Activated T-helper 1 cell treated with anti-CD3 and anti-CD28 coated beads, Interleukin-12 subunit alpha, Interleukin-12 subunit beta, Interleukin-2, Interleukin-4 antibody, amounts not matched to agents 30 ng/mL and 10 ng/mL and 1 ng/mL, durations not matched to agents 14 hours and 24 hours and 36 hours (primary cell): Measurements from ENCODE around the gene RERE. TPM values are rescaled to one million over a fixed set of nuclear protein-coding genes. Genes with fewer than 3 reads are reported as not detected.

Experiments used
- DNase-seq: peaks from one replicate; pipeline ENCODE4 v3.0.0; 2021; ENCODE audit warnings: low spot score
- H3K27ac Mint-ChIP-seq: one replicate; pipeline ENCODE4 v1.8.0; 2021; ENCODE audit warnings: mild to moderate bottlenecking, mixed read lengths
- H3K27me3 Mint-ChIP-seq: one replicate; pipeline ENCODE4 v1.8.0; 2022; ENCODE audit warnings: mild to moderate bottlenecking, moderate library complexity, mixed read lengths; ENCODE audit not compliant: insufficient read depth
- H3K36me3 Mint-ChIP-seq: one replicate; pipeline ENCODE4 v1.8.0; 2021; ENCODE audit warnings: low read depth, mixed read lengths
- H3K4me1 Mint-ChIP-seq: one replicate; pipeline ENCODE4 v1.8.0; 2021; ENCODE audit warnings: low read depth, mixed read lengths
- H3K4me3 Mint-ChIP-seq: one replicate; pipeline ENCODE4 v1.8.0; 2021; ENCODE audit warnings: mild to moderate bottlenecking, moderate library complexity, mixed read lengths
- H3K9me3 Mint-ChIP-seq: one replicate; pipeline ENCODE4 v1.8.0; 2021; ENCODE audit warnings: mixed read lengths
- intact Hi-C: fragments of 100-400 bp; cut with micrococcal nuclease; formaldehyde crosslinking; loops from one replicate; pipeline ENCODE4 v1.15.1; 2024
- total RNA-seq: library from RNA; stranded (reverse); gene quantifications from 2 replicates; pipeline ENCODE4 v1.2.3, GENCODE V29; 2022

Gene RERE
- total RNA-seq, 1 donor from 2014 or later: 82.0 TPM

- no peak for DNase-seq
- intact Hi-C loops: no loop called here
- Mint-ChIP-seq H3K4me1 (no peaks in the 10 kb centered on the region), H3K27ac (no peak overlapping the region), H3K4me3 (no peak overlapping the region), H3K36me3 (no peaks in the 10 kb centered on the region), H3K9me3 (no peaks in the 10 kb centered on the region), H3K27me3 (no peaks in the 10 kb centered on the region)
Observed at GRCh38 chr1:8343044-8343443, 474.4 kb downstream of the RERE start.

GRCh38 chr1:8342325-8342724 is 475.1 kb downstream of the RERE start:
- intact Hi-C loops: no loop called here
- Mint-ChIP-seq H3K36me3 (no peaks in the 10 kb centered on the region), H3K4me3 (no peak overlapping the region), H3K9me3 (no peaks in the 10 kb centered on the region), H3K4me1 (no peaks in the 10 kb centered on the region), H3K27me3 (no peaks in the 10 kb centered on the region), H3K27ac (no peak overlapping the region)
- DNase-seq: no peak

GRCh38 chr1:8340448-8340847 is 477.0 kb downstream of the RERE start:
- intact Hi-C loops: no loop called here
- Mint-ChIP-seq H3K9me3 (no peaks in the 10 kb centered on the region), H3K4me1 (no peaks in the 10 kb centered on the region), H3K36me3 (no peaks in the 10 kb centered on the region), H3K4me3 (no peak overlapping the region), H3K27me3 (no peaks in the 10 kb centered on the region), H3K27ac (no peak overlapping the region)
- DNase-seq: no peak

- no peak for DNase-seq
- Mint-ChIP-seq H3K9me3 (no peaks in the 10 kb centered on the region), H3K36me3 (no peaks in the 10 kb centered on the region), H3K27ac (no peak overlapping the region), H3K4me1 (no peaks in the 10 kb centered on the region), H3K27me3 (no peaks in the 10 kb centered on the region), H3K4me3 (no peak overlapping the region)
- intact Hi-C loops: no loop called here
Observed at GRCh38 chr1:8339203-8339600, 478.2 kb downstream of the RERE start.

- no peak overlapping the region for H3K27ac Mint-ChIP-seq
- no peaks in the 10 kb centered on the region for H3K36me3 Mint-ChIP-seq
- no peaks in the 10 kb centered on the region for H3K4me1 Mint-ChIP-seq
- H3K4me3 Mint-ChIP-seq: no peak overlapping the region
- intact Hi-C loops: no loop called here
- no peaks in the 10 kb centered on the region for H3K9me3 Mint-ChIP-seq
- no peak for DNase-seq
- H3K27me3 Mint-ChIP-seq: no peaks in the 10 kb centered on the region
Observed at GRCh38 chr1:8338526-8339202, 478.8 kb downstream of the RERE start.

GRCh38 chr1:8337776-8338525 is 479.5 kb downstream of the RERE start:
- intact Hi-C loops: no loop called here
- Mint-ChIP-seq H3K27ac (no peak overlapping the region), H3K27me3 (no peaks in the 10 kb centered on the region)

GRCh38 chr1:8335246-8335645 is 482.2 kb downstream of the RERE start:
- Mint-ChIP-seq H3K4me1 (no peaks in the 10 kb centered on the region), H3K9me3 (no peaks in the 10 kb centered on the region), H3K27ac (no peak overlapping the region), H3K36me3 (no peaks in the 10 kb centered on the region), H3K4me3 (no peak overlapping the region), H3K27me3 (no peaks in the 10 kb centered on the region)
- intact Hi-C loops: no loop called here
- no peak for DNase-seq

More at GRCh38 chr1:8337776-8338525, 479.5 kb downstream of the RERE start:
- H3K4me3 Mint-ChIP-seq: no peak overlapping the region
- H3K4me1 Mint-ChIP-seq: no peaks in the 10 kb centered on the region
- H3K36me3 Mint-ChIP-seq: no peaks in the 10 kb centered on the region
- H3K9me3 Mint-ChIP-seq: no peaks in the 10 kb centered on the region
- no peak for DNase-seq

- DNase-seq: no peak
- Mint-ChIP-seq H3K27ac (no peak overlapping the region), H3K27me3 (no peaks in the 10 kb centered on the region), H3K4me1 (no peaks in the 10 kb centered on the region), H3K36me3 (no peaks in the 10 kb centered on the region), H3K4me3 (no peak overlapping the region), H3K9me3 (no peaks in the 10 kb centered on the region)
- intact Hi-C loops: no loop called here
Observed at GRCh38 chr1:8334106-8334851, 483.2 kb downstream of the RERE start.

- no peak for DNase-seq
- intact Hi-C loops: no loop called here
- H3K4me1 Mint-ChIP-seq: no peaks in the 10 kb centered on the region
- H3K27me3 Mint-ChIP-seq: no peaks in the 10 kb centered on the region
- H3K27ac Mint-ChIP-seq: no peak overlapping the region
- no peaks in the 10 kb centered on the region for H3K36me3 Mint-ChIP-seq
- no peak overlapping the region for H3K4me3 Mint-ChIP-seq
- no peaks in the 10 kb centered on the region for H3K9me3 Mint-ChIP-seq
Observed at GRCh38 chr1:8333246-8333987, 484.0 kb downstream of the RERE start.

- Mint-ChIP-seq H3K9me3 (no peaks in the 10 kb centered on the region), H3K27ac (no peak overlapping the region), H3K4me3 (no peak overlapping the region), H3K27me3 (no peaks in the 10 kb centered on the region), H3K36me3 (no peaks in the 10 kb centered on the region), H3K4me1 (no peaks in the 10 kb centered on the region)
- intact Hi-C loops: no loop called here
- no peak for DNase-seq
Observed at GRCh38 chr1:8332806-8333205, 484.6 kb downstream of the RERE start.

- no peaks in the 10 kb centered on the region for H3K27me3 Mint-ChIP-seq
- H3K27ac Mint-ChIP-seq: no peak overlapping the region
- H3K36me3 Mint-ChIP-seq: no peaks in the 10 kb centered on the region
- H3K4me3 Mint-ChIP-seq: no peak overlapping the region
- no peaks in the 10 kb centered on the region for H3K9me3 Mint-ChIP-seq
- H3K4me1 Mint-ChIP-seq: no peaks in the 10 kb centered on the region
- DNase-seq: no peak
- intact Hi-C loops: no loop called here
Observed at GRCh38 chr1:8330271-8331125, 486.9 kb downstream of the RERE start.

- H3K4me3 Mint-ChIP-seq: no peak overlapping the region
- no peak overlapping the region for H3K27ac Mint-ChIP-seq
- H3K27me3 Mint-ChIP-seq: no peaks in the 10 kb centered on the region
- intact Hi-C loops: no loop called here
- H3K4me1 Mint-ChIP-seq: no peaks in the 10 kb centered on the region
- H3K36me3 Mint-ChIP-seq: no peaks in the 10 kb centered on the region
- no peak for DNase-seq
- no peaks in the 10 kb centered on the region for H3K9me3 Mint-ChIP-seq
Observed at GRCh38 chr1:8329858-8330257, 487.6 kb downstream of the RERE start.
